Fibroblast of gingiva (primary cell): Measurements from ENCODE around the gene COLQ.
"Not testable (repeated sequence)": the region's sequence is repeated elsewhere in the genome, so short reads cannot be mapped to it uniquely, and the experiment has no call there.

Experiments
- DNase-seq: peaks from one replicate; pipeline ENCODE4 v3.0.0-alpha.2; 2011; ENCODE audit warnings: low read depth

COLQ gene

GRCh38 chr3:15521573-15521965 is at the start of gene COLQ:
Gene COLQ (minus strand): TSS chr3:15521706. CDS start chr3:15521625, 81 bp downstream.
- DNase-seq: no peak

DNA sequence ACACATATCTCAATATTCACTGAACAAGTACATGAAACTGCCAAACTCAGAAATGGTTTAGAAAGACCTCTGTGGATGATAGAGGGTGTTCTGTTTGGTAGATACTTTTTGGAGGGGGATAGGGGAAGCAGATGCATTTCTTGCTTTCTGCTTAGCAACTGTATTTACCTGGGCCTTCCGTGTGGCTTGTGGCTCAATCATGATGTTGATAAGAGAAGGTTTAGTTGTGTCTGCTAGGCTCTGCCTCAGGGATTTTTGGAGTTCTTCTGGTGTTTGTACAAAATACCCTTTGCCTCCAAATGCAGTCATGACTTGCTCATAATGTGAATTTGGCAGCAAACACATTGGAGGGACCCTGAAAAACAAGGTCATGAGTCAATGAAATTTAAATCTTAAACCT is 41.7 kb upstream of the COLQ start:
- DNase-seq: no peak

DNA sequence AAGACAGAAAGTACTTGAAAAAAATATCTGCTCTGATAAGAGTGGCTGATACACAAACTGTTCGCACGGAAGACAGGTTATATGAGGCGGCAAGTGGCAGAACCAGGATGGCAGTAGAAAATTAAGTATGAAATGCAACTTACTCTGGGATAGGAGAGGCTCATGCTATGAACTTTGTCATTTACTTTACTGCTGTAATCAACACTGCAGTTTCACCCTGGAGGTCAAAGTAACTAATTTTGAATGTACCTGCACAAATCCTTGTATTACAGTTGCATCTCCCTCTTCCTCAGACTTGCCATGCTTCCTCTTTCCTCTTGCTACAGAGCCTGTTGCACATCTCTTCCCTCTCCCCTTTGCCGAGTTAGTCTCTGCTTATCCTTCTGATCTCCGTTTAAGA is 41.1 kb upstream of the COLQ start:
- DNase-seq: no peak

DNA sequence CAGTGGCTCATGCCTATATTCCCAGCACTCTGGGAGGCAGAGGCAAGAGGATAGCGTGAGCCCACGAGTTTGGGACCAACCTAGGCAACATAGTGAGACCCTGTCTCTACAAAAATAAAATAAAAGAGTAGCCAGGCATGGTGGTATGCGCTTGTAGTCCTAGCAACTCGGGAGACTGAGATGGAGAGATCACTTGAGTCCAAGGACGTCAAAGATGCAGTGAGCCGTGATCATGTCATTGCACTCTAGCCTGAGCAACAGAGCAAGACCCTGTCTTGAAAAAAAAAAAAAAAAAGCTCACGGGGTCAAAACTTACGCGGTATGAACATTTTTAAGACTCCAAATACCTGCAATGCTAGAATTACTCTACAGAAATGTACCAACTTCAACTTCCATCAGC is 37.1 kb upstream of the COLQ start:
- DNase-seq: no peak

- DNase-seq: peak; percentile 54
Observed at GRCh38 chr3:15557511-15557946, 36.0 kb upstream of the COLQ start.

DNA sequence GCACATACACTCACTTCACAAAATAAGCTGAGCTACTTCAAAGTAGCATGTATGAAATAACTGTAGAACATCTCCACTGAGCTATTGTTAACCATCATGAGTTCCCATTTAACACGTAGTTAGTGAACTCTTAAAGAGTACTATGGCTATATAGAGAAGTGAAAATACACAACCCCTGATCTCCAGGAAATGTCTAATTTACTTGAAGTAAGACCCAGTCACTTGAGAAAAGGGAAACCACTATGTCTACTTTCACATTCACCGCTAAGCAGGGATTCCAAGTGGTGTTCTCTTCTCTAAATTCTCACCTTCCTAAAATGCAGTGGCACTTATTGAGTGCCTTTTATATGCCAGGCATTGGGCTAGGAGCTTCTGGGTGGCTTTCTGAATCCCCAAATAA is 35.0 kb upstream of the COLQ start:
- no peak for DNase-seq

DNA sequence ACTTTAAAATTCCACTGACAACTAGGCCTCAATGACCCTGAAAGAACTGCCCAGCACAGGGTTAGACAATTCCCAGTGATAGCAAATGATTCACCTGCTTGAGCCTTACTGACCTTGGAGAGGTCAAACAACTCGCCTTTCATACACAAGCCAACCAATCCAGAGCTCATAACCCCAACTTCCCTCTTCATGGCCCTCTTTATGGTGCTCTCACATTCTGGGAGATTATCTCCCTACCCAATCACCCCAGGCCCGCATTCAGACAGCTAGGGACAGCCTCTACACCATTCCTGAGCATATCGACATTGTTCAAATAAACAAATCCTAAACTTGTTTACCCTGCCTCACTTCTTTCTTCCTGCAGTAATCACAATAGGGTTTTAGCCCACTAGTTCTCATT is 32.2 kb upstream of the COLQ start:
- DNase-seq: no peak

DNA sequence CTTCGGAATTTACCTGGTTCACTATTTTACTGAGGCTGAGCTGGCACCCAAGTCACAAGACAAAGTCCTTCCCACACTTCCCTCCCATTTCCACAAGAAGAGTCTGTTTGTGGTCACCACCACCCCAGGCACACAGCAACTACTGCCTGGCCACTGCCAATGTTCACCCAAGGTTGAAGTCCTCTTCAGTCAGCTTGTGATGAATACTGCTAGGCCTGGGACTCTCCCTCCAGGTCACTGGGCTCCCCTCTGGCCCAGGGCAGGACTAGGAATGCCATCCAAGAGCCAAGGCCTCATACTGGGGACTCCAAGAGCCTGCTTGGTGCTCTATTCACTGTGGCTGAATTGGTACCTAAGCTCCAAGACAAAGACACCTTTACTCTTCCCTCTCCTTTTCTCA is 30.4 kb upstream of the COLQ start:
- DNase-seq: no peak

GRCh38 chr3:15549846-15550245 is 28.3 kb upstream of the COLQ start:
- no peak for DNase-seq

DNA sequence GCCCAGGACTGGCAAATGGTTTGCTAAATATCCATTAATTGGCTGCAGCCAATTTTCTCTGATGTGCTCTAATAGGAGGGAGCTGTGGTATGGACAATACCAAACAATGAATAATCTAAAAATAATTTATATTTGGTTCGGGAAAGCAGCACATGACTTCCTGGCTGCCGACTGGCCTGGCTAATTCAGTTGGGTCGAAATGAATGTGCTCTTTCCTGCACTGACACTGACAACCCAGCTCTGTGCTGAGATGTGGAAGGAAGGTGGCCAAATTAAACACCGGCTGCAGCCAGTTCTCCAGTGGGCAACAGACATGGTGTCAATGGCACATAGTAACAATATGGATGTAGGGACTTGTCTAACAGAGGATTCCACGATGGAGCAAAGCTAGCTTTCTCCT is 21.1 kb upstream of the COLQ start:
- DNase-seq: no peak

DNA sequence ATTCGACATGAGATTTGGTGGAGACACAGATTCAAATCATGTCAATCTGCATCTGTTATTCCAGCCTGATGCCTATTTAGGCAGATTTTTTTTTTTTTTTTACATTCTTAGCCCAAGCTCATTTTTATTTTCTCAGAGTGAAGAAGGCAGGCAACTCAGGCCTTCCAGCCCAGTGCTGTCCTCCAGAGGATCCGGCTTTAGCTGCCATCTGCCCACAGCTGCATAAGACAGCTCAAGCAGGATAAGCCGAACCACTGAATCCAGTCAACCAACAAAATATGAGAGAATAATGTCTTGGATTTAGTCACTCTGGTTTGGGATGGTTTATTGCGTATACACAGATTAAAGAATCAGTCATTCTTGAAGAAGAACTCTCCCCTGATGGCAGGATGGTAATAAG is 19.9 kb upstream of the COLQ start:
- DNase-seq: no peak

DNA sequence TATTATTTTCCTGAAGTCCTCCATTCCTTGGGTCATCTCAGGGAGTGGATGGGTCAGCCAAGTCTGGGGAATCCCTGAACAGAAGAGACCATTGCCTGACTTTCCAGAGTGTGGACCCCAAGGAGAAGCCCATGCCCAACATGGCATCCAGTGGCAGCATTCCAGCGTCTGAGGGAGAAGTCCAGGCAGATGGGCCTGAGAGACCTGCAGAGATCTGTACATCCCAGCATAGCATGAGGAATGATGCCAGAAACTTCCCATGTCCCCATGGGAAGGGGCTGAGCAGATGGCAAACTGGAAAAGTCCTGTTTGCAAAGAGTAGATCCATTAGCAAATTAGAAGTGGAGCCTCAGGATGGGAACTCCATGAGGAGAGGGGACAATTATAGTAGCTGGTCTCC is 17.6 kb upstream of the COLQ start:
- DNase-seq: no peak

GRCh38 chr3:15538345-15538744 is 16.8 kb upstream of the COLQ start:
- DNase-seq: no peak

DNA sequence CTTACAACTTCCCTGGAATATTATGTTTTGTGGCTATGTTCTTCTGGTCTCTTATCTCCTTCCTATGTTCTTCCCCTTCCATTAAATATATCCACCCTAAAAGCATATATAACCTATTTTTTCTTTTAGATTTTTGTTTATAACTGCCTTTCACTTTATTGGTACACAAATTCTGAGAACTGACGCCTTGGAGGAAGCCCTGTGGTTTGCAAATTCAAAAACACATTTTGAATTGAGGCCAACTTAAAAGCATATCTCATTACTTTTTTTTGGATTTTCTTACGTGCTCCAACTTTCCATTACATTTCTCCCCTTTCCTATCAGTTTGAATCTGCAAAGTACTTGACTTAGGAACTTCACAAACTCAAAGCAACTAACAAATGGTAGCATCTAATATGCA is 15.3 kb upstream of the COLQ start:
- DNase-seq: no peak

DNA sequence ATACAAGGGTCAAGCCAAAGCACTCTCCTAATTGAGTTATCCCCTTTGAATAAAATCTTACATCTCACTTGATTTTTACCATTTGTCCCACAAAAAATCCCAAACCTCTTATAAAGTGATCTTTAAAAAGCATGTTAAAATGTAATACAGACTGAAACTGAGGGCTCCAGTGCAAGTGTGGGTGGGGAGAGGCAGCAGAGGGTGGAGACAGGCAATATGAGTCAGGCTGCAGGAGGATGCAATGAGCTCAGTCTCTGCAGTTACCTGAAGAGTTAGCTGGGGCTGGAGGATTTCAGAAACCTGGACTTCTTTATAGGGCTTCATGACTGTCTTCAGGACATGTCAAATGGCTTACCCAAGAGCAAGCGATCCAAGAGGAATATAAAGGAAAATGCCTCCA is 14.2 kb upstream of the COLQ start:
- DNase-seq: no peak

DNA sequence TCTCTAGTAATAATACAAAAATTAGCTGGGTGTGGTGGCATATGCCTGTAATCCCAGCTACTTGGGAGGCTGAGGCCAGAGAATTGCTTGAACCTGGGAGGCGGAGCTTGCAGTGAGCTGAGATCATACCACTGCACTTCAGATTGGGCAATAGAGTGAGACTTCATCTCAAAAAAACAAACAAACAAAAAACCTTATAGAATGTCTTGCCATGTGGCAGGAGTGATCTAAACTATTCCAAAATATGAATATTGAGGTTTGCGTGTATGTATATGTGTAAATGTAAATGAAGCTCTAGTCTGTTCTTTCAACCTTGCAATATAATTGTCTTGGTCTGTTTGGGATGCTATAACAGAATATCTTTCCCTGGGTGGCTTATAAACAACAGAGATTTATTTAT is 11.1 kb upstream of the COLQ start:
- DNase-seq: not testable (repeated sequence)

GRCh38 chr3:15531346-15531745 is 9.8 kb upstream of the COLQ start:
- DNase-seq: no peak

- DNase-seq: no peak
Observed at GRCh38 chr3:15528854-15529537, 7.5 kb upstream of the COLQ start.

DNA sequence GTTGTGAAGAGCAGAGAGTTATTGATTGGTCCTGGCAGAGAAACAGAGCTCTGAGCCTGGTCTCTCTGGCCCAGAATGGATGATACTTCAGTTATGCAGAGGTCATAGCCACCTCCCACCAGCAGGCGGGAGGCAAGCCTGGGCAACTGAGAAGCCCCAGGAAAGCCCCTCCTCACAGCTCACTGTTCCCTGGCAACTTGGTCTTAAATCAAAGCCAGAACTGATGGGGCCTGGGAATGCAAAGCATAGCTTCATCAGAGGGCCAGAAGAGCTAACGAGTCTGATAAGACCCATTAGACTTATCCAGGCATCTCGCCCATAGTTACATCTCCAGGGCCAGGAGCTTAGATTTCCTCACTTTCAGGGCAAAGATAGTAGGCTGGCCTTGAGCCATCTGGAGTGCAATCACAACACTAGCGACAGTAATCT is 5.5 kb upstream of the COLQ start:
- no peak for DNase-seq

- no peak for DNase-seq
Observed at GRCh38 chr3:15525790-15526189, 4.3 kb upstream of the COLQ start.

DNA sequence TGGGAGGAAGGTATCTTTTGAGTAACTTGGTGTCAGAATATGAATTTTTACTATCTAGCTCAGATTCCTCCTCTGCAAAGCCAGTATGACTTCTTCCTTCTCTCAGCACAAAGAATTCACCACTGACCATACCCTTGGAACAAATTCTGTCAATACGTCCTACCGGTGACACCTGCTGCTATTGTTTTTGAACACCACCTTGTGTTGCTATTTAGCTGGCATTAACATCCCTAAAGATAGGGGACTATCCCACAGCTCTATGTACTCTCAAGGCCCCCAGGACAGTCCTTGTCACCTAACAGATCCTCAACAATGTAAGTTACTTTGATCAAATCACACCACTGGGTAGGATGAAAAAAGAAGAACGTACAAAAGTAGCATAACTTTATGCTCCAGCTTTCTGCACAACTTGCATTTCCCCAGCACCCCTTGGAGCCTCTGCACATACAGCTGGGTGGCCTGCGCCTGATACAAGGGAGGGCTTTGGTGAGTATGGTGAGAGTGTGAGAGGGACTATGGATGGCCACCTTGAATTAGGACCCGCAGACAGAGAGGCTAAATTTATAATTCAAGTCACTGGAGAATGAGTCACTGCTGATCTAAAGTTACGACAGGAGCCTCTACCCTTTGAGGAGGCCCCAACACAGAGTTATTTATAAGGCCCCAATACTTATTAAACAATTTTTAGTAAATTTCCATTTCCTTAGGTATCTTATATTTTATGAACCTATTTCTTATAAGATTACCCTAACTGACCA is 2.3 kb upstream of the COLQ start:
- DNase-seq: no peak

- DNase-seq: no peak
Observed at GRCh38 chr3:15522016-15522415, 510 bp upstream of the COLQ start.

GRCh38 chr3:15520804-15521572 is 518 bp downstream of the COLQ start:
- no peak for DNase-seq
